Measurements from ENCODE around the gene SULT1C3.

SULT1C3 gene

DNA sequence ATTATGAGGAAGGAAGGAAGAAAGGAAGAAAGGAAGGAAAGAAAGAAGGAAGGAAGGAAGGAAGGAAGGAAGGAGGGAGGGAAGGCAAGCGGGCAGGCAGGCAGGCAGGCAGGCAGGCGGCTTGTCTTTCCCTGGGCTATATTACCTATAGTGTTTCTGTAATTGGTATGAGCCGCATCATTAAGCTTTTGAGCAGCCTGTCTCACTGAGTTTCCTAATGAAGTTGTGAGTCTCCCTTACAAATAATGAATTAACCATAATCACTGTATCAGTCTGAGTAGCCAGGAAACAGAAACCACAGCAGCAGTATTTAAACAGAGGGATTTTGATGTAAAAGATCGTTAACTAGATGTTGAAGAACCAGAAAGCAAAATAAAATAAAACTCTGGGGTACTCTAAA is 11.8 kb upstream of the SULT1C3 start:
- H3K36me3 Mint-ChIP-seq = peaks cover 7% of the 10 kb centered on the region
- H3K27me3 Mint-ChIP-seq = peaks cover 14% of the 10 kb centered on the region
- H3K4me3 Mint-ChIP-seq = no peak overlapping the region
- peaks cover 7% of the 10 kb centered on the region for H3K9me3 Mint-ChIP-seq (ENCODE audit: low read depth)
- no peak overlapping the region for H3K27ac Mint-ChIP-seq
- no peaks in the 10 kb centered on the region for H3K4me1 Mint-ChIP-seq (ENCODE audit: low read depth)

GRCh38 chr2:108228537-108228936 is 11.2 kb upstream of the SULT1C3 start:
- Mint-ChIP-seq H3K27ac (no peak overlapping the region), H3K9me3 (ENCODE audit: low read depth) (peaks cover 5% of the 10 kb centered on the region), H3K27me3 (peaks cover 14% of the 10 kb centered on the region)

GRCh38 chr2:108229875-108230274 is 9.9 kb upstream of the SULT1C3 start:
- Mint-ChIP-seq H3K27me3 (peaks cover 14% of the 10 kb centered on the region), H3K4me1 (ENCODE audit: low read depth) (no peaks in the 10 kb centered on the region), H3K27ac (no peak overlapping the region), H3K9me3 (ENCODE audit: low read depth) (no peaks in the 10 kb centered on the region), H3K36me3 (no peaks in the 10 kb centered on the region), H3K4me3 (no peak overlapping the region)

More at GRCh38 chr2:108228537-108228936, 11.2 kb upstream of the SULT1C3 start:
- Mint-ChIP-seq H3K36me3 (peaks cover 6% of the 10 kb centered on the region), H3K4me3 (no peak overlapping the region), H3K4me1 (ENCODE audit: low read depth) (no peaks in the 10 kb centered on the region)

DNA sequence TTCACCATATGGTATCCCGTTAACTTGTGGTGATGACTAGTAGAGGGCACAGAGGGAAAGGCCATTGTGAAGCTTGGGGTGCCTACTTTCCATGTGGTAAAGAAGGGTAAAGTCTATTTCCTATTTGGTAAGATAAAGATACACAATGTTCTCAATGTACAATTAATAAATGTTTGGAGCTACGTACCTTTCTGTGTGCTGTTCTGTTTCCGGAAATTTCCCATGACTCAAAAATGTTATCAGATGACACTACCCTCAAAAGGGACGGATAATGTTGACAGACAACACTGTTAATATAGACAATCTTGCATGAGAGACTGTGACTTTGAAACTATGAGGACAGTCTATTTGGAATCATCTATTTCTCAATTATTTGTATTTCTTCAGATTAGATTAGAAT is 4.2 kb upstream of the SULT1C3 start:
- no peak overlapping the region for H3K27ac Mint-ChIP-seq
- H3K9me3 Mint-ChIP-seq (ENCODE audit: low read depth) = peaks cover 10% of the 10 kb centered on the region
- H3K4me3 Mint-ChIP-seq = no peak overlapping the region
- H3K4me1 Mint-ChIP-seq (ENCODE audit: low read depth) = no peaks in the 10 kb centered on the region
- peaks cover 4% of the 10 kb centered on the region for H3K27me3 Mint-ChIP-seq
- peaks cover 2% of the 10 kb centered on the region for H3K36me3 Mint-ChIP-seq

GRCh38 chr2:108236676-108237335 is 3.0 kb upstream of the SULT1C3 start:
- Mint-ChIP-seq H3K27ac (no peak overlapping the region), H3K4me1 (ENCODE audit: low read depth) (no peaks in the 10 kb centered on the region), H3K9me3 (ENCODE audit: low read depth) (peaks cover 10% of the 10 kb centered on the region), H3K36me3 (peaks cover 2% of the 10 kb centered on the region), H3K27me3 (peaks cover 3% of the 10 kb centered on the region), H3K4me3 (no peak overlapping the region)

- H3K9me3 Mint-ChIP-seq (ENCODE audit: low read depth) = peaks cover 6% of the 10 kb centered on the region
- H3K27me3 Mint-ChIP-seq = peaks cover 9% of the 10 kb centered on the region
- H3K4me3 Mint-ChIP-seq = no peak overlapping the region
- H3K36me3 Mint-ChIP-seq = peaks cover 2% of the 10 kb centered on the region
- no peaks in the 10 kb centered on the region for H3K4me1 Mint-ChIP-seq (ENCODE audit: low read depth)
- H3K27ac Mint-ChIP-seq = no peak overlapping the region
These were observed 1.2 kb downstream of the SULT1C3 start for GRCh38 chr2:108240966-108241365.

- Mint-ChIP-seq H3K4me1 (ENCODE audit: low read depth) (no peaks in the 10 kb centered on the region), H3K36me3 (no peaks in the 10 kb centered on the region), H3K4me3 (no peak overlapping the region), H3K27ac (no peak overlapping the region), H3K9me3 (ENCODE audit: low read depth) (no peaks in the 10 kb centered on the region), H3K27me3 (peaks cover 15% of the 10 kb centered on the region)
These were observed 3.8 kb downstream of the SULT1C3 start for GRCh38 chr2:108243566-108243965.

GRCh38 chr2:108244667-108245414 is 5.1 kb downstream of the SULT1C3 start:
- H3K27ac Mint-ChIP-seq = no peak overlapping the region

GRCh38 chr2:108253106-108253505 is 13.3 kb downstream of the SULT1C3 start:
- H3K36me3 Mint-ChIP-seq = no peaks in the 10 kb centered on the region
- H3K4me3 Mint-ChIP-seq = no peak overlapping the region
- no peak overlapping the region for H3K27ac Mint-ChIP-seq
- no peaks in the 10 kb centered on the region for H3K9me3 Mint-ChIP-seq (ENCODE audit: low read depth)
- no peaks in the 10 kb centered on the region for H3K4me1 Mint-ChIP-seq (ENCODE audit: low read depth)
- peaks cover 1% of the 10 kb centered on the region for H3K27me3 Mint-ChIP-seq

More at GRCh38 chr2:108244667-108245414, 5.1 kb downstream of the SULT1C3 start:
- Mint-ChIP-seq H3K4me3 (no peak overlapping the region), H3K4me1 (ENCODE audit: low read depth) (no peaks in the 10 kb centered on the region), H3K27me3 (peaks cover 15% of the 10 kb centered on the region), H3K9me3 (ENCODE audit: low read depth) (no peaks in the 10 kb centered on the region), H3K36me3 (no peaks in the 10 kb centered on the region)

DNA sequence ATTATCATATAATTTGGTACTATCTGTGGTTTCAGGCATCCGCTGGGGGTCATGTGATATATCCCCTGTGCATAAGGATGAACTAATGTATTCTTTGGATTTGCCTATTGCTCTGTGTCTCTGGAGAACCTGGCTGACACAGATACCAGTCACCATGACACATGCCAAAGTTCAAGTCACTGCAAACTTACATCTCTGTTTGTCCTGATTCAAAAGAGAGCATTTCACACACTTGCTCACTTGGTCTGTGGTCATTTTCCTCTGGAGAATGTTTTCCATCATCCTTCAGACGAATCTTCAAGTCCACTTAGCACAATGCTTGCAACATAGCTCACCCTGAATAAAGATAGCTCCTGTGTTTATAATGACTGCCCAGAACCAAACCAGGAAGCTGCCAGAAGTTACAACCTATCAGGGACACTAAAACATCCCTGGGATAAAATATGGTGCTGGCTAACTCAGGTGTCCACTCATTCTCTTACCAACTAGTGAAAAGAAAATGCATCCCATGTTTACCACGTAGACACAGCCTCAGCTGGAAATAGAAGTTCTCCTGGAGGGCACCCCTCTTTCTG is 18.1 kb downstream of the SULT1C3 start:
- H3K27ac Mint-ChIP-seq = no peak overlapping the region
- no peak overlapping the region for H3K4me3 Mint-ChIP-seq
- peaks cover 3% of the 10 kb centered on the region for H3K27me3 Mint-ChIP-seq
- H3K9me3 Mint-ChIP-seq (ENCODE audit: low read depth) = no peaks in the 10 kb centered on the region
- no peaks in the 10 kb centered on the region for H3K4me1 Mint-ChIP-seq (ENCODE audit: low read depth)
- no peaks in the 10 kb centered on the region for H3K36me3 Mint-ChIP-seq

GRCh38 chr2:108260773-108261172 is 21.0 kb downstream of the SULT1C3 start:
- H3K4me3 Mint-ChIP-seq = no peak overlapping the region
- H3K9me3 Mint-ChIP-seq (ENCODE audit: low read depth) = no peaks in the 10 kb centered on the region
- no peaks in the 10 kb centered on the region for H3K36me3 Mint-ChIP-seq
- no peak overlapping the region for H3K27ac Mint-ChIP-seq
- H3K4me1 Mint-ChIP-seq (ENCODE audit: low read depth) = no peaks in the 10 kb centered on the region
- peaks cover 5% of the 10 kb centered on the region for H3K27me3 Mint-ChIP-seq

DNA sequence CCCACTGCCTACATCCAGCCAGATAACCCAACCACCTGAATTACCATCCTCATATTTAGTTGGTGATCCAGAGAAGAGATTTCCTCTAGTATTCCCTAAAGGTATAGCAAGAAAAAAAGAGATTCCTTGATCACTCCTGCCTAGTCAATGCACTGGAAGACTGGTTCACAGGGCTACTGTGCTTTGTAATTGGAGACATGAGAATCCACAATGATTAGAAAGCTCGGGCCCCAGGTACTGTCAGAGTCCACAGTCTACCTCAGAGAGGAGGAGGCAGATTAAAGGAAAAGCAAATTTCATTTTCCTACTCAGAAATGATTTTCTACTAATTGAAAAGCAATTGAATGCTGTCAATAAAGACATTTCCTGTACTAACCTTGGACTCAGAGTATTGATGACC is 22.3 kb downstream of the SULT1C3 start:
- peaks cover 8% of the 10 kb centered on the region for H3K27me3 Mint-ChIP-seq
- no peaks in the 10 kb centered on the region for H3K4me1 Mint-ChIP-seq (ENCODE audit: low read depth)
- no peaks in the 10 kb centered on the region for H3K36me3 Mint-ChIP-seq
- H3K9me3 Mint-ChIP-seq (ENCODE audit: low read depth) = no peaks in the 10 kb centered on the region
- H3K4me3 Mint-ChIP-seq = no peak overlapping the region
- no peak overlapping the region for H3K27ac Mint-ChIP-seq

- no peaks in the 10 kb centered on the region for H3K4me1 Mint-ChIP-seq (ENCODE audit: low read depth)
- no peak overlapping the region for H3K4me3 Mint-ChIP-seq
- no peak overlapping the region for H3K27ac Mint-ChIP-seq
- H3K27me3 Mint-ChIP-seq = peaks cover 8% of the 10 kb centered on the region
- no peaks in the 10 kb centered on the region for H3K9me3 Mint-ChIP-seq (ENCODE audit: low read depth)
- H3K36me3 Mint-ChIP-seq = no peaks in the 10 kb centered on the region
These were observed 23.6 kb downstream of the SULT1C3 start for GRCh38 chr2:108263401-108263800.

GRCh38 chr2:108266218-108266617 is 26.4 kb downstream of the SULT1C3 start:
- Mint-ChIP-seq H3K4me3 (no peak overlapping the region), H3K9me3 (ENCODE audit: low read depth) (no peaks in the 10 kb centered on the region), H3K27ac (no peak overlapping the region), H3K27me3 (peaks cover 7% of the 10 kb centered on the region), H3K4me1 (ENCODE audit: low read depth) (no peaks in the 10 kb centered on the region), H3K36me3 (no peaks in the 10 kb centered on the region)

DNA sequence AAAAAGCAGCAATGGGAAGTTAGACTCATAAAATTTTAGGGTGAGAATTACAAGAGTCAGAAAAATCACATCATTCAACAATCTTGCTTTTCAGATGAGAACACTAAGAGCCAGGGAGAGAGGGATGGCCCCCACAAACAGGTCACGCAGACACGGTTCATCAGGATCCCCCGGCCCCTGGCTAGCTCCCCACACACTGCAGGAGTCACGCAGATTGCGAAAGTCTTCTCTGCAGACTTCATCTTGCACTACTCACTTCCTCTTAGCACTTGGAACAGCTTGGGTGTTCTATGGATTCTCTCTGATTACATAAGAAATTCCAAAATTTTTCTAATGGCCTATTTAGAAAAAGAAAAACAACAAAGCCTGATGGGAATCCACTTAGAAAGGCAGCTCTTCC is 27.3 kb downstream of the SULT1C3 start:
- no peak overlapping the region for H3K27ac Mint-ChIP-seq
- peaks cover 7% of the 10 kb centered on the region for H3K27me3 Mint-ChIP-seq
- H3K4me3 Mint-ChIP-seq = no peak overlapping the region
- H3K4me1 Mint-ChIP-seq (ENCODE audit: low read depth) = no peaks in the 10 kb centered on the region
- H3K9me3 Mint-ChIP-seq (ENCODE audit: low read depth) = no peaks in the 10 kb centered on the region
- H3K36me3 Mint-ChIP-seq = no peaks in the 10 kb centered on the region

All from activated naive CD8-positive, alpha-beta T cell (primary cell).